HL-60 (cell line): ENCODE data around the gene TNFRSF8.

Experiments
- CTCF ChIP-seq: IDR thresholded peaks from one replicate; pipeline ENCODE4 v1.5.1; 2011; ENCODE audit warnings: low read length, control low read depth, inconsistent platforms; ENCODE audit not compliant: insufficient read depth
- POLR2AphosphoS5 ChIP-seq: IDR thresholded peaks from 2 replicates; pipeline ENCODE4 v1.6.1; 2012; ENCODE audit warnings: low read depth

GRCh38 chr1:12082988-12083387 lies 19.9 kb downstream of the TNFRSF8 start:
- TF ChIP-seq CTCF: no peak
- no peak for TF ChIP-seq POLR2AphosphoS5
